Measurements from ENCODE around the gene TSC22D2. TPM values are rescaled to one million over a fixed set of nuclear protein-coding genes. Genes with fewer than 3 reads are reported as not detected.
"Not testable (repeated sequence)": the region's sequence is repeated elsewhere in the genome, so short reads cannot be mapped to it uniquely, and the experiment has no call there.

Gene TSC22D2
- total RNA-seq, 1 experiment from 2014 or later = 5.8 TPM

DNA sequence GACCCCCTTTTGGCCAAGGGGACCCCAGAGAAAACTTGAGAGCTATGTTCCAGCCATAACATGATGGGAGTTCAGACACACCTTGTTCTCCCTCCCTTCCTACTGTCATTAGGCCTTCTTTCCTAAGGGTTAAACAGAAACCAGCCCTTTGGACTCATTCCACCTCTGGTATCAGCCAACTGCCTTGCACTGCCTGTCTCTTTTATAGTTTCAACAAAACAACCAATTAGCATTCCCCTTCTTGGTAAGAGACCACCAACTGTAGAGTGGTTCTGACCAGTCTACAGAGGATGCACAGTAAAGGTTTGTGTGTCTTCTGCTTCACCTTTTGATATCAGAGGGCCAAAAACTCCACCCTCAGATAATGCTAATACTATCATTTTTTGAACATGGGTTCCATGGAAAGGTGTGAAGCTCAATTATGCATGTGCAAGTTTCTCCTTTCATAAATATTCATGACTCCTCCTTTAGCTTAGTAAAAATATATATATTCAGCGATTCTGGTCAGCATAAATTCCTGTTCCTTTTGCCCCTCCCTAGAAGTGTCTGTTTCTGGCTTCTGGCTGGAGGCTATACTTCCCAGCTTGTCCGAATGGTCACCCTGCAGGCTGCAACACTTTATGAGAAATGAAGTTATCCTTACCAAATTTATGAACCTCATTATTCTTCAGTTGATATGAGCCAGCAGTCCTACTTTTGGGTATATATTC is 82.3 kb downstream of the TSC22D2 start:
- no peak for DNase-seq (ENCODE audit: low spot score)

DNA sequence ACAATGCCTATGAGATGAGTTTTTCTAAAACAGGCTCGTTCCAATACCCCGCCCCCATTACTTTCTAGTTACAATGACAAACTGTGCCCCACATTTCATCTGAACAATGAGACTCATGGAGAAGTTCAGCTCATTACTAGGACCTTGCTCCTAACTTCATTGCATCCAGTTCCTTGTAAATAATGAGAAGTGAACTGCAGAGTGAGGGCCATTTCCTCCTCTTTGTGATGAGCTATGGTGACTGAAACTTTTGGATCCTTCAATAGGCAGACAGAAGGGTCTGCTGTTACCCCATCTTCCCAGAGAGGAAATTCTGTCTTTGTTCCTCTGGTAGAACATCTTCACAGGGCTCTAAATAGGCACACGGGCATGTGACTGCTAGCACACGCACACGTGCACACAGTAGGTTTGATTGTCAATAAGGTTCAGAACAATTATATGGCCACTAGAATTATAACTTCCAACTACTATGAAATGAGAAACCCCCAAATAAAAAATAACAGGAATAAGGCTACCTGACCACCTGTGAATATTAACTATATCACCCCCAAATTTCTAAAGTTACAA is 86.4 kb downstream of the TSC22D2 start:
- no peak for DNase-seq (ENCODE audit: low spot score)

DNA sequence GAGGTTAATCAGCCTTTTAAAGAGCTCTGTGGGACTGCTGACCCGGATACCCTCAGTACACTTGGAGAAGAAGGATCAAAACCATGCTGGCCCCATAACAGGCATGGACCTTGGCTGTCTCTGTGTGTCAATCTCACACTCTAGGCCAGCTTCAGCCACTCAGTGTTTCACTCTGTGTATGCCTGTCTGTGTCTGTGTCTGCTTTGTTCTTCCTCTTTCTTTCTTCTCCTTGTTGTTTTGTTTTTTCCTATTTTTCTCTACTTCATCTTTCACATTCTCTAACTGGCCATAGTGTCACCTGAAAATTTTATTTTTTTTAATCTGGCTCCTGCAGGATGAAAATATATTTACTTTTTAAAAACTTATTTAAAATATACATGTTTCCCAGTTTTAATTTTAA is 87.1 kb downstream of the TSC22D2 start:
- no peak for DNase-seq (ENCODE audit: low spot score)

DNA sequence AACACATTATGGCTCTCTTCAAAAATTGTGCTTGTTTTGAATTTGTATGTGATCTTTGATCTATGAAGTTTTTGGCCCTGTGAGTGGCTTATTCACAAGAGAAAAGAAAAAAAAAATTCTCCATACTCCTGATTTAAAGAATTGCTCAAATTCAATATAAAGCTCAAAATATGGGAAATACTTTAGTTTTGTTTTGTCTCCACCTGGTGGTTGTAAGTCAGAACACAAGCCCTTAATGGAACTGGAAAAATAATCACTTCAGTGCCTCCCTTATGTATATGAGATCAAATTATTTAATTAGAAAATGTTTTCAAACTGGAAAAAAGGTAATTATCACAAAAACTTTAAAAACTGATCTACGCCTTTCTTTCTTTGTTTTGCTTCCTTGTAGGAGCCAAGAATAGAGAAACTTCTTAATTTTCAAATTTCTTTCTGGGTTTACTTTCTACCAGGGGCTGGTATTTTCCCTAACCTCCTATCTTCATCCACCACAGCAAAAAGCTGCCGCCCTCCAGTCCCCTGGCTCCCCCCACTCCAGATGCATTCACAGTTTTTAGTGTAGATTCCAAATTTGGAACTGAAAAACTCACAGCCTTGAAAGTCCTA is 87.6 kb downstream of the TSC22D2 start:
- peak; percentile 43 for DNase-seq (ENCODE audit: low spot score)

DNA sequence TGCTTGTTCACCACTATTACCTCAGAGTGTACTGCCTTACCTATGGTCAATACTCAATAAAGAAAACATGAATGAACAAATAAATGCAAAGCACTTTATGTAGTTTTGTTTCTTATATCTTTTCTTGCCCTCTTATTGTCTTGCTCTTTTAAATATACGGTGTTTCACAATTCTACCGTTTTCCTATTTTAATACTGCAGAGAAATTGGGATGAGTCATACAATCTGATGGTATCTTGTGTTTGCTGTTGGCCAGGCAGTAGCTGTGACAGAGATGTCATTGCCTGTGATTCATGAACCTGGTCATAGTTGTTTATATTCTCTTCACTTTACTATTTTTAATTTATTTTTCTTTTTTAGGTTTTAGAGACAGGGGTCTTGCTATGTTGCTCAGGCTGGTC is 89.9 kb downstream of the TSC22D2 start:
- DNase-seq (ENCODE audit: low spot score) = peak; percentile 63

DNA sequence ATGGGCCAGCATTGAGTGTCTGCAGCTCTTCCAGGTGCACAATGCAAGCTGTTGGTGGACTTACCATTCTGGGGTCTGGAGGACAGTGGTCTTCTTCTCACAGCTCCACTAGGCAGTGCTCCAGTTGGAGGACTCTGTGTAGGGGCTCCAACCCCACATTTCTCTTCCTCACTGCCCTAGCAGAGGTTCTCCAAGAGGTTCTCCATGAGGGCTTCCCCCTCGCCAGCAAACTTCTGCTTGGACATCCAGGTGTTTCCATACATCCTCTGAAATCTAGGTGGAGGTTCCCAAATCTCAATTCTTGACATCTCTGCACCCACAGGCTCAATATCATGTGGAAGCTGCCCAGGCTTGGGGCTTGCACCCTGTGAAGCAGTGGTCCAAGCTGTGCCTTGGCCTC is 92.9 kb downstream of the TSC22D2 start:
- not testable (repeated sequence) for DNase-seq (ENCODE audit: low spot score)

DNA sequence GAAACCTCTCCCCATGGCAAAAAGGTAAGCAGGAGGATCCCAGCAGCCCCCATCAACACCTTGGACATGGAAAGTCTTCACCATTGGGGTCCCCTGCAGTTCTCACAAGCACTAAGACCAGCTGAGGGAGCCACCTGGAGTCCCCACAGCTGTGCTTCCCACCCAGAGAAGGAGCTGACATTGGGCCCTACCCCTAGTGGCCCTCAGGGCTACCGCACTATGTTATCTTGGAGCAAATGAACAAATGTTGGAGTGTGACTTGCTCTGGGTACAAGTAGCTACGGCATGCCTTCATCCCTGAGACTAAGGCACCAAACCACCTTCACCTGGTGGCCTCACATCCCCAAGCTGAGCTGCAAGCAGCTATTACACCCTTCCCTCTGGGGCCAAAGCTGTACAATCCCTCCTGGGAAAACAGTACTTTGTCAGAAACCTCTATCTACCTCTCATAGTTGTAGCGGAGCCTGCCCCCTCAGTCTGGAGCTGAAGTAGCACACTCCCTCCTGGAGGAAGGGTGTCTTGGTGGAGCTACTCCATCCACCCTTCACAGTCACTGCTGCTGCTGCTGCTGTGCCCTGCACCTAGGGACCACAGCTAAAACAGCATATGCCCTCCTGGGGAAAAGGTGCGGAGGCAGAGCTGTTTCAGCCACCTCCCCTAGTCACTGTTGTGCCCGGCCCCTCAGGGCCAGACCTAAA is 95.5 kb downstream of the TSC22D2 start:
- DNase-seq (ENCODE audit: low spot score) = no peak

DNA sequence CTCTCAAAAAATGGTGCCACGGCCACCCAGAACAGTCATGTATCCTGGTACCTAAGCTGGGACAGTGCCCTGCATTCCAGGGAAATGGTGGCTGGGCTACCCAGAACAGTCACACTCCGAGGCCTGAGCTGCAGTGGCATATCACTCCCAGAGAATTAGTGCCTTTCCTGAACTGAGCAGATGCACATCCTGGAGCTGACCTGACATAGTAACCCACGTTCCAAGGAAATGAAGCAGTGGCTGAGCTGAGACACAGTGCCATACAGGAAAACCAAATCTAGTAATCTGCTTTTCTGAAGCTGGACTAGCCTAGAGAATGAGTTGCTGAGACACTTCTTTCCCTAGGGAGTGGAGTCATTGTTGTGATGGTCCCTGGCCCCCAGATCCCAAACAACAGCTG is 96.4 kb downstream of the TSC22D2 start:
- no peak for DNase-seq (ENCODE audit: low spot score)

DNA sequence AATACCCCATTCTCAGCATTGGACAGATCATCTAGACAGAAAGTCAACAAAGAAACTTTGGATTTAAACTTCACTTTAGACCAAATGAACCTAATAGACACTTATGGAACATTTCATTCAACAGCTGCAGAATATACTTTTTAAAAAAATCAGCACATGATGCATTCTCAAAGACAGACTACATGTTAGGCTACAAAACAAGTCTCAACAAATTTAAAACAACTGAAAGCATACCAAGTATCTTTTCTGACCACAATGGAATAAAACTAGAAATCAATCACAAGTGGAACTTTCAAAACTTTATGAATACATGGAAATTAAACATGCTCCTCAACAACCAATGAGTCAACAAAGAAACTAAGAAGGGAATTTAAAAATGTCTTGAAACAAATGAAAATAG is 100.3 kb downstream of the TSC22D2 start:
- DNase-seq (ENCODE audit: low spot score) = no peak

DNA sequence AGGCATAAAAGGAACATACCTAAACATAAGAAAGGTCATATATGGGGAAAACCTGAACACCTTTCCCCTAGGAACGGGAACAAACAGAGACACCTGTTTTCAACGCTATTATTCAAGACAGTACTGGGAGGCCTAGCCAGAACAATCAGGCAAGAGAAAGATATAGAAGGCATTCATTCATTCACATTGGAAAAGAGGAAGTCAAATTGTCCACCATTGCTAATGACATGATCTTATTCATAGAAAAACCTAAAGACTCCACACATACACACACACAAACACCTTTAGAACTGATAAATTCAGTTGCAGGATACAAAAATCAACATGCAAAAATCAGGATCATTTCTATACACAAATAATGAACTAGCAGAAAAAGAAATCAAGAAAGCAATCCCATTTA is 101.7 kb downstream of the TSC22D2 start:
- DNase-seq (ENCODE audit: low spot score) = no peak

DNA sequence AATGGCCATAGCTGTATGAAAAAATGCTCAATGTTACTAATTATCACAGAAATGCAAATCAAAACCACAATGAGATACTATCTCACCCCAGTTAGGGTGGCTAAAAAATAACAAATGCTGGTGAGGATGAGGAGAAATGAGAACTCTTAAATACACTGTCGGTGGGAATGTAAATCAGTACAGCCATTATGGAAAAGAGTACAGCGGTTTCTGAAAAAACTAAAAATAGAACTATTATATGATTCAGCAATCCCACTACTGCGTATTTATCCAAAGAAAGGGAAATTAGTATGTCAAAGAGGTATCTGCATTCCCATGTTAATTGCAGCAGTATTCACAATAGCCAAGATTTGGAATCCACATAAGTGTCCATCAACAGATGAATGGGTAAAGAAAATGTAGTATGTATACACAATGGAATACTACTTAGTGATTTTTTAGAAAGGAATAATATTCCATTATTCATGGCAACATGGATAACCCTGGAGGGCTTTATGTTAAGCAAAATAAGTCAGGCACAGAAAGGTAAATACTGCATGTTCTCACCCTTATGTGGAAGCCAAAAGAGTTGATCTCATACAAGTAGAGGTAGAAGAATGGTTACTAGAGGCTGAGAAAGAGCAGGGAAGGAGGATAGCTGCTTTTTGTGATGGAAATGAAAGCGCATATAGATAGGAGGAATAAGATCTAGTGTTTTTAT is 103.2 kb downstream of the TSC22D2 start:
- DNase-seq (ENCODE audit: low spot score) = no peak

DNA sequence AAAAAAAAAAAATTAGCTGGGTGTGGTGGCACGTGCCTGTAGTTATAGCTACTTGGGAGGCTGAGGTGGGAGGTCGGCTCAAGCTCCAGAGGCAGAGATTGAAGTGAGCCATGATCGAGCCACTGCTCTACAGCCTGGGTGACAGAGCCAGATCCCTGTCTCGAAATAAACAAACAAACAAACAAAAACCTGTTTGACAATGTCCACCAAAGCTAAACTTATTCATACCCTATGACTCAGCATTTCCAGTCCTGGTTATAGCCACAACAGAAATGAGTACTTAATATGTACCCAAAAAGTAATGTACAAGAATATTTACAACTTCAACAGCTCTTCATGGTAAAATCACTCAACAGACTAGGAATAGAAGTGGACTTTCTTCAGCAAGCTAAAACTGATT is 107.1 kb downstream of the TSC22D2 start:
- no peak for DNase-seq (ENCODE audit: low spot score)

Other genes with a start within 250 kb of the TSC22D2 start
- gene SERP1, start 138.2 kb downstream of the TSC22D2 start, total RNA-seq (2014; rRNA removed; shearing (Covaris generic)) = 138 and 159 TPM in 2 replicates
- gene EIF2A, start 138.5 kb downstream of the TSC22D2 start, total RNA-seq (2014; rRNA removed; shearing (Covaris generic)) = 167 and 230 TPM in 2 replicates
- gene SELENOT, start 195.0 kb downstream of the TSC22D2 start, total RNA-seq (2014; rRNA removed; shearing (Covaris generic)) = 165 and 187 TPM in 2 replicates